ENCODE data around the gene SUPT3H. TPM values are rescaled to one million over a fixed set of nuclear protein-coding genes. Genes with fewer than 3 reads are reported as not detected.

SUPT3H gene
- total and polyA plus RNA-seq, 12 donors = 10.0 to 56.2 (median 16.6) TPM

DNA sequence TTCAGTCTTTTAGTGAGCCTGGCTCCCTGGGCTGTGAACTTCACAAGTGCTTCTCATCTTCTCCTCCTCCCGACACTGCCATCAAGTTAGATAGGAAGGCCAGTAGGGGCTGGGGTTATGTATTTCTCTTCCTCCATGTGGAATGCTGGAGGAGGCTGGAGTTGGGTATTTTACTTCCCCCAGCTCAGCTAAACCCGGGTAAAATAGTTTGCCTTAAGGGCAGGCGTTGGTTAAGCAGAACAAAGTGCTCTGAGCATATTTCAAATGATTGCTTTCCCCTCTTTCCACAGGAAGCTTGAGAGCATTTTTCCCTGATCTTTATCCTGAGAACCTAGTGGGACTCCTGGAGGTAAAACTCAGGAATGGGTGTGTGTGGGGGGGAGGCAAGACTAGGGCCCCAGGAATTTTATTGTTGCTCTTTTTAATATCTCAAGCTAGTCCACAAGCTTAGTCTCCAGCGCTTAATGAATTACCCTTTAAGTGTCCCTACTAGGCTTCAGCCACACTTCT is 16.9 kb upstream of the SUPT3H start:
- Histone ChIP-seq H3K4me3 (no peak overlapping the region), H3K27ac (no peak overlapping the region), H3K27me3 (no peaks in the 10 kb centered on the region), H3K9me3 (replicated peaks in 1 of 3) (no peaks in the 10 kb centered on the region), H3K36me3 (replicated peaks in 1 of 2) (no peaks in the 10 kb centered on the region), H3K4me1 (replicated peaks in 1 of 2) (no peaks in the 10 kb centered on the region)
- 83 to 91% (median 88%) methylated on average over 4 of the region's 4 CpGs for WGBS, 4 donors
- no peak for DNase-seq
- TF ChIP-seq POLR2A (IDR thresholded peaks at IDR 0.05) (no peak), CTCF (IDR thresholded peaks at IDR 0.05) (no peak)
- intact Hi-C loops (cut with DNase I) = no loop called here

DNA sequence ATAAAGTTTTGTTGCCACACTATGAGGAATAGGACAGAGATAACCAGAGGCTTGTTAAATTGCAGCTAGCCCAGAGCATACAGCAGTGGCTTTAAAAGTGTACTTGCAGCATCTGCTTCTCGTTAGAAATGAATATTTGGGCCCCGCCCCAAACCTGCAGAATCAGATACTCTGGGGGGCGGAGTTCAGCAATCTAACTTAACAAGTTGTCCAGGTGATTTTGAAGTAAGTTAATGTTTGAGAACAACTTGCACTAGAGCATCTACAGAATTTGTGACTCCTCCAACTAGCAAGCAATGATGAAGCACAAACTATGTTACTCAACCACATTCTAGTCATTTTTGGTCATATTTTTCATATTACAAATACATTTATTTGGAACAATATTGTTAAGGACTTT is 10.6 kb upstream of the SUPT3H start:
- Histone ChIP-seq H3K4me3 (no peak overlapping the region), H3K4me1 (replicated peaks in 1 of 2) (no peaks in the 10 kb centered on the region), H3K27ac (no peak overlapping the region), H3K36me3 (replicated peaks in 1 of 2) (no peaks in the 10 kb centered on the region), H3K27me3 (no peaks in the 10 kb centered on the region), H3K9me3 (replicated peaks in 1 of 3) (no peaks in the 10 kb centered on the region)
- intact Hi-C loops (cut with DNase I) = no loop called here
- TF ChIP-seq POLR2A (IDR thresholded peaks at IDR 0.05) (no peak), CTCF (IDR thresholded peaks at IDR 0.05) (no peak)
- WGBS, 4 donors = 77 to 91% (median 79%) methylated on average over 3 of the region's 3 CpGs
- DNase-seq = no peak

DNA sequence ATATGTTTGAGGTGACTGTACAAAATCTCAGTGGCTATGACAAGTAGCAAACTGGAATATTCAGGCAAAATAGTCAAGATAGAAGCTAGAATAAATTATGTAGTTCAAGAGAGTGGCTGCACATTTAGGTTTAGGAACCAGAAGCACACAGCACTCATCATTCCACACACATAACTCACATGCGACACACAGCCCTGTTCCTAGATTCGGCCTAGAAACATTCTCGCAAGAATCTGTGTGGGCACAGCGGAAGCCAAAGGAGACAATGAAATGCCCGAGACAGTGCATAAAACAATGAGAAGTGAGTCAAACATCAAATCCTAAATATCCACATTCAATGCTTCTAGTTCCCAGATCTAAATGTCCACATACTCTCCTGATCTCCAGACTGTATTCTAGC is 9.5 kb upstream of the SUPT3H start:
- Histone ChIP-seq H3K27ac (no peak overlapping the region), H3K4me1 (replicated peaks in 1 of 2) (no peaks in the 10 kb centered on the region), H3K36me3 (replicated peaks in 1 of 2) (no peaks in the 10 kb centered on the region), H3K27me3 (no peaks in the 10 kb centered on the region), H3K9me3 (replicated peaks in 1 of 3) (no peaks in the 10 kb centered on the region), H3K4me3 (no peak overlapping the region)
- intact Hi-C loops (cut with DNase I) = no loop called here
- no peak for DNase-seq
- 89 to 94% (median 93%) methylated on average over 5 of the region's 5 CpGs for WGBS, 4 donors
- TF ChIP-seq CTCF (IDR thresholded peaks at IDR 0.05) (no peak), POLR2A (IDR thresholded peaks at IDR 0.05) (no peak)

DNA sequence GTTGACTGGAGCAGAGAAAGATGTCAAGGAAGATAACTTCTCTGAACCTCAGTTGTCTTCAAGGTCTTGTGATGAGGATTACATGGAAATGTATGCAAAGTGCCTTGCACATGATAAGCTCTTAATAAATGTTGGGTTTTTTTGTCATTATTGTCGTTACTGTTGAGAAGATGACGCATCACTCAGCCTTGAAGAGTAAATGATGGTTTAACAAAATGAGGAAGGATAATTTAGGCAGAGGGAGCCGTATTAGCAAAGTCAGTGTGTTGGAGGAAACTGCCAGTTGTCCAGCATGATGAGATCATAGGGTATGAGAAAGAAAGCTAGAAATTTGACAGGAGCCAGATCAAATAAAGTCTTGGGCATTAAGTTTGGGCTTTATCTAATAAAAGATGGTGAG is 8.8 kb upstream of the SUPT3H start:
- TF ChIP-seq CTCF (IDR thresholded peaks at IDR 0.05) (no peak), POLR2A (IDR thresholded peaks at IDR 0.05) (no peak)
- Histone ChIP-seq H3K4me1 (replicated peaks in 1 of 2) (no peaks in the 10 kb centered on the region), H3K27ac (no peak overlapping the region), H3K4me3 (no peak overlapping the region), H3K36me3 (replicated peaks in 1 of 2) (no peaks in the 10 kb centered on the region), H3K27me3 (no peaks in the 10 kb centered on the region), H3K9me3 (replicated peaks in 1 of 3) (no peaks in the 10 kb centered on the region)
- intact Hi-C loops (cut with DNase I) = no loop called here
- no peak for DNase-seq
- WGBS, 4 donors = 66 to 69% (median 68%) methylated on average over 3 of the region's 3 CpGs
